ENCODE measurements around the gene BDNF.

BDNF gene

GRCh38 chr11:27623945-27624523 is 76.2 kb downstream of the BDNF start:
- no peak for DNase-seq

- no peak for DNase-seq
Measured at GRCh38 chr11:27622541-27623300, 77.5 kb downstream of the BDNF start.

- no peak for DNase-seq
Measured at GRCh38 chr11:27621405-27622161, 78.7 kb downstream of the BDNF start.

GRCh38 chr11:27619763-27620335 is 80.4 kb downstream of the BDNF start:
- DNase-seq, result no peak

- DNase-seq, result no peak
Measured at GRCh38 chr11:27619039-27619574, 81.1 kb downstream of the BDNF start.

- no peak for DNase-seq
Measured at GRCh38 chr11:27618281-27618915, 81.9 kb downstream of the BDNF start.

GRCh38 chr11:27616711-27617110 is 83.5 kb downstream of the BDNF start:
- DNase-seq, result no peak

- DNase-seq, result no peak
Measured at GRCh38 chr11:27615833-27616232, 84.4 kb downstream of the BDNF start.

- DNase-seq, result no peak
Measured at GRCh38 chr11:27614092-27614491, 86.2 kb downstream of the BDNF start.

GRCh38 chr11:27612932-27613880 is 87.0 kb downstream of the BDNF start:
- no peak for DNase-seq

- DNase-seq, result no peak
Measured at GRCh38 chr11:27611947-27612455, 88.3 kb downstream of the BDNF start.

- no peak for DNase-seq
Measured at GRCh38 chr11:27611390-27611789, 88.9 kb downstream of the BDNF start.

GRCh38 chr11:27610946-27611345 is 89.3 kb downstream of the BDNF start:
- DNase-seq, result no peak

GRCh38 chr11:27610280-27610679 is 90.0 kb downstream of the BDNF start:
- no peak for DNase-seq

- no peak for DNase-seq
Measured at GRCh38 chr11:27608951-27609350, 91.3 kb downstream of the BDNF start.

- DNase-seq, result no peak
Measured at GRCh38 chr11:27605422-27605821, 94.8 kb downstream of the BDNF start.

Measured in activated T-cell treated with anti-CD3 and anti-CD28 coated beads for 4 hours (primary cell).